GM10266 (cell line): ENCODE results near the gene FBRS.
A peak's percentile ranks its signal among the peaks of the same experiment; 100 is the strongest.
"Not testable (repeated sequence)": the region's sequence is repeated elsewhere in the genome, so short reads cannot be mapped to it uniquely, and the experiment has no call there.

Source experiments
- DNase-seq: peaks from one replicate; pipeline ENCODE4 v3.0.0; 2012; ENCODE audit errors: extremely low spot score
- CTCF ChIP-seq: IDR thresholded peaks from 2 replicates; pipeline ENCODE4 v1.5.1; 2012; ENCODE audit warnings: mild to moderate bottlenecking, low read depth; ENCODE audit not compliant: control insufficient read depth, insufficient read depth; ENCODE audit errors: missing control alignments

The FBRS gene

GRCh38 chr16:30633526-30633925 is 24.7 kb upstream of the FBRS start:
- DNase-seq, result no peak
- no peak for TF ChIP-seq CTCF

DNA sequence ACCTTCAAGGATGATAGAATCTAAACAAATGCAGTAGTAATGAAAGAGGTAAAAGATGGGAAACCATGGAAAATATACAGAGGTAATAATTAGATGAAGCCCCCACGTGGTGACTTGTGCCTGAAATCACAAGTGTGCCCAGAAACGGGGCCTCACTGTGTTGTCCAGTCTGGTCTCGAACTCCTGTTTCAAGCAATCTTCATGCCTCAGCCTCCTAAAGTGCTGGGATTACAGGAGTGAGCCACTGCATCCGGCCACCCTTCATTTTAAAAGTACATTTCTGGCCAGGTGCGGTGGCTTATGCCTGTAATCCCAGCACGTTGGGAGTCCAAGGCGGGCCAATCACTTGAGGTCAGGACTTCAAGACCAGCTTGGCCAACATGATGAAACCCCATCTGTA is 21.6 kb upstream of the FBRS start:
- no peak for DNase-seq
- no peak for TF ChIP-seq CTCF

DNA sequence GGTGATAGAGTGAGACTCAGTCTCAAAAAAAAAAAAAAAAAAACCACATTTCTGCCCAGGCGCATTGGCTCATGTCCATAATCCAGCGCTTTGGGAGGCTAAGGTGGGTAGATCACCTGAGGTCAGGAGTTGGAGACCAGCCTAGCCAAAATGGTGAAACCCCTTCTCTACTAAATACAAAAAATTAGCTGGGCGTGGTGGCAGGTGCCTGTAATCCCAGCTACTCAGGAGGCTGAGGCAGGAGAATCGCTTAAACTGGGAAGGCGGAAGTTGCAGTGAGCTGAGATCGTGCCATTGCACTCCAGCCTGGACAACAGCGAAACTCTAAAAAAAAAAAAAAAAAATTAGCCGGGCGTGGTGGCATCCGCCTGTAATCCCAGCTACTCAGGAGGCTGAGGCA is 21.1 kb upstream of the FBRS start:
- not testable (repeated sequence) for DNase-seq

DNA sequence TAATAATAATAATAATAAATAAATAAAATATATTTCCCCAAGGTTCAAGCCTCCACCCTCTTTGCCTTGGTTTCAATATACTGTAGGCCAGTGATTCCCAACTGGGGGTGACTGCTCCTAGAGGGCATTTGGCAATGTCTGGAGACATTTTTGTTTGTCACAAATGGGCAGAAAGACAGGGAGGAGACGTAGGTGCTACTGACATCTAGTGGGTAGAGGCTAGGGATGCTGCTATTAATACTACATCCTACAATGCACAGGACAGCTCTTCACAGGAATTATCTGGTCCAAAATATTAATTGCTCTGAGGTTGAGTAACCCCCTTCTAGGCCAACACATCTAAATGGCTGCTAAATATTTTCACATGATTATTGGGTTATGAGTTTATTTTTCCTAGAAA is 20.3 kb upstream of the FBRS start:
- TF ChIP-seq CTCF, result peak; percentile 60
- DNase-seq, result no peak

DNA sequence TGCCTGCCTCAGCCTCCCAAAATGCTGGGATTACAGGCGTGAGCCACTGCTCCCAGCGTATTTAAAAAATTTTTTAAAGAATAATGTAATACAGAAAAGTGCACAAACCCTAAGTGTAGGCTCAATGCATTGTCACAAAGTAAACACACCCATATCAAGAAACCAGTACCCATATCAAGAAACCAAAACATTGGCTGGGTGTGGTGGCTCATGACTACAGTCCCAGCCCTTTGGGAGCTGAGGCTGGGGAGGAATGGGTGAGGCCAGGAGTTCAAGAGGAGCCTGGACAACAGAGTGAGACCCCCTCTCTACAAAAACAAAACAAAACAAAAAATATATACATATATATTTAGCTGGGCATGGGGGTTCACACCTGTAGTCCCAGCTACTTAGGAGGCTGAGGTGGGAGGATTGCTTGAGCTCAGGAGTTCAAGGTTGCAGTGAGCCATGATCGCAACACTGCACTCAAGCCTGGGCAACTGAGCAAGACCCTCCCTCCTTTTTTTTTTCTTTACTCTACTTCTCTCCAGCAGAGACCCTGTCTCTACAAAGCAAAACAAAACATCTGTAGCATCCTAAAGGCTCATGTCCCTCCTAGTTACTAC is 16.8 kb upstream of the FBRS start:
- TF ChIP-seq CTCF, result no peak
- no peak for DNase-seq

GRCh38 chr16:30644334-30644830 is 13.8 kb upstream of the FBRS start:
- DNase-seq, result no peak
- TF ChIP-seq CTCF, result no peak

- no peak for TF ChIP-seq CTCF
- DNase-seq, result no peak
Measured at GRCh38 chr16:30645727-30646126, 12.5 kb upstream of the FBRS start.

DNA sequence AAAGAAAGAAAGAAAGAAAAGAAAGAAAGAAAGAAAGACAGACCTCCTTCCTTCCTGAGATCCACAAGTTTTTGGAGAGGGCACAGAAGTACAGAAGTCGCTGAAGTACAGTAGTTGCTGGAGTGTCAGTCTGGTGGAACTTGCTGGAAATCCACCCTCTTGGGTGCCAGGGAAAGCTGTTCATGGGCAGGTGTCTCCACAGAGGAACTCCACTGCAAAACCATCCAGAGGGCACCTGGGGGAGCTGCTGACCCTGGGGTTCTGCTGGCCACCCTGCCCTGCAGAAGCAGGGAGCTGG is 11.0 kb upstream of the FBRS start:
- DNase-seq, result no peak
- no peak for TF ChIP-seq CTCF
